SK-N-SH treated with all-trans-retinoic acid at 6 μM for 48 hours (cell line): ENCODE data around the gene RABGAP1L.

Source experiments
- BACH2 ChIP-seq: fragments of 250-450 bp; sonication (Bioruptor Pico); IDR thresholded peaks from 2 replicates; pipeline ENCODE4 v1.9.0; 2021; ENCODE audit warnings: mild to moderate bottlenecking, borderline replicate concordance
- ESRRG ChIP-seq: fragments of 250-450 bp; sonication (Bioruptor Pico); IDR thresholded peaks from 2 replicates; pipeline ENCODE4 v1.6.1; 2021; ENCODE audit warnings: mild to moderate bottlenecking
- RARB ChIP-seq: fragments of 250-450 bp; sonication (Bioruptor Pico); IDR thresholded peaks from 2 replicates; pipeline ENCODE4 v1.8.0; 2021; ENCODE audit warnings: mild to moderate bottlenecking, moderate library complexity
- ZFP3 ChIP-seq: fragments of 250-450 bp; sonication (Bioruptor Pico); IDR thresholded peaks from 2 replicates; pipeline ENCODE4 v1.5.0; 2020; ENCODE audit warnings: mild to moderate bottlenecking, moderate library complexity

- TF ChIP-seq ESRRG (CRISPR knock-in tag) (no peak), BACH2 (CRISPR knock-in tag) (no peak), RARB (no peak), ZFP3 (CRISPR knock-in tag) (no peak)
These were observed 530.9 kb downstream of the RABGAP1L start for GRCh38 chr1:174690266-174690665.
